HCT116 (cell line): Measurements from ENCODE around the gene ATG3. TPM values are rescaled to one million over a fixed set of nuclear protein-coding genes. Genes with fewer than 3 reads are reported as not detected.
A peak's percentile ranks its signal among the peaks of the same experiment; 100 is the strongest.

ENCODE experiments used
- ATAC-seq: fragments of 200-7000 bp; cut with Tn5 transposase; 2 replicates; pipeline ENCODE4 v1.9.1; 2020; ENCODE audit warnings: mild to moderate bottlenecking, moderate library complexity
- Bru-seq: library from RNA; stranded (reverse); fragments of 400-500 nt; gene quantifications from one replicate; lab custom pipeline; 2021; lab: Mats Ljungman, UMichigan
- BruChase-seq, 2 experiments: library from RNA; stranded (reverse); fragments of 400-500 nt; gene quantifications; one replicate each; lab custom pipeline; 2021; lab: Mats Ljungman, UMichigan
- BruUV-seq: library from RNA; stranded (reverse); fragments of 400-500 nt; replicated peaks from 2 replicates; lab custom pipeline; 2021; lab: Mats Ljungman, UMichigan
- CTCF ChIA-PET: fragments of 300-600 bp; sonication (Branson Sonifier 250); formaldehyde crosslinking; loops from one replicate; lab custom pipeline; 2021; ENCODE audit warnings: antibody characterized with exemption; lab: Charles Lee
- POLR2A ChIA-PET: fragments of 300-600, 350-600 bp; sonication (Branson Sonifier 250); formaldehyde crosslinking; loops from one replicate; lab custom pipeline; 2021; ENCODE audit warnings: antibody characterized with exemption; lab: Charles Lee
- RAD21 ChIA-PET, 2 experiments: fragments of 300-600 bp; sonication (Branson Sonifier 250); formaldehyde crosslinking; loops; one replicate each; lab custom pipeline; 2023; ENCODE audit warnings: low total read pairs in 2 of 2; ENCODE audit not compliant: uncharacterized antibody in 2 of 2, unreplicated experiment in 2 of 2, low non-redundant PET in 1 of 2; lab: Charles Lee
- DNase-seq: peaks from one replicate; pipeline ENCODE4 v3.0.0-alpha.2; 2010; ENCODE audit warnings: low read depth, low spot score
- H2AFZ ChIP-seq: fragments of 200-600 bp; shearing (Covaris generic), sonication (generic); 2 replicates; pipeline ENCODE4 v1.6.1; 2017; ENCODE audit warnings: low read depth, mixed run types, mixed read lengths, antibody characterized with exemption, low read length; ENCODE audit not compliant: poor library complexity, severe bottlenecking
- H3K27ac ChIP-seq: 2 replicates; pipeline ENCODE4 v1.5.1; 2012; ENCODE audit warnings: low read depth, low read length
- H3K27me3 ChIP-seq: fragments of 200-600 bp; sonication (generic); 2 replicates; pipeline ENCODE4 v1.6.1; 2016; ENCODE audit warnings: mixed run types, low read length, mixed read lengths; ENCODE audit not compliant: insufficient read depth
- H3K36me3 ChIP-seq, 2 experiments: fragments of 200-500 bp in 1 of 2; fragments of 200-600 bp in 1 of 2; sonication (Bioruptor generic) in 1 of 2; sonication (generic) in 1 of 2; 2 replicates each; pipeline versions ENCODE4 v1.5.1 to v1.6.1; 2014 to 2016; ENCODE audit warnings: low read length in 2 of 2, inconsistent platforms in 1 of 2, mixed read lengths in 1 of 2, mixed run types in 1 of 2; ENCODE audit not compliant: insufficient read depth in 2 of 2, control insufficient read depth in 1 of 2
- H3K4me1 ChIP-seq, 2 experiments: fragments of 200-600 bp in 1 of 2; sonication (generic) in 1 of 2; 2 replicates each; pipeline versions ENCODE4 v1.5.1 to v1.6.1; 2012 to 2017; ENCODE audit warnings: low read length in 2 of 2, inconsistent platforms in 1 of 2, mild to moderate bottlenecking in 1 of 2, mixed read lengths in 1 of 2, mixed run types in 1 of 2, moderate library complexity in 1 of 2; ENCODE audit not compliant: insufficient read depth in 2 of 2, control insufficient read depth in 1 of 2
- H3K4me2 ChIP-seq: fragments of 200-600 bp; sonication (generic); 2 replicates; pipeline ENCODE4 v1.6.1; 2017; ENCODE audit warnings: mixed run types, low read length, mixed read lengths
- H3K4me3 ChIP-seq, 2 experiments: fragments of 200-600 bp in 1 of 2; sonication (generic) in 1 of 2; replicated peaks in 1 of 2; 2 replicates each; pipeline ENCODE4 v1.5.1; 2011 to 2016; ENCODE audit warnings: low read length in 2 of 2, control low read depth in 1 of 2, low read depth in 1 of 2, mild to moderate bottlenecking in 1 of 2, mixed read lengths in 1 of 2, mixed run types in 1 of 2
- H3K79me2 ChIP-seq: fragments of 200-600 bp; sonication (generic); 2 replicates; pipeline ENCODE4 v1.6.1; 2017; ENCODE audit warnings: mild to moderate bottlenecking, mixed run types, low read length, moderate library complexity, mixed read lengths; ENCODE audit not compliant: insufficient read depth
- H3K9ac ChIP-seq: fragments of 200-600 bp; sonication (generic); 2 replicates; pipeline ENCODE4 v1.6.1; 2016; ENCODE audit warnings: low read length, mixed read lengths
- H3K9me2 ChIP-seq: fragments of 200-600 bp; sonication (generic), shearing (Covaris generic); 2 replicates; pipeline ENCODE4 v1.6.1; 2017; ENCODE audit warnings: mixed run types, mild to moderate bottlenecking, moderate library complexity; ENCODE audit not compliant: insufficient read depth
- H3K9me3 ChIP-seq, 2 experiments: fragments of 200-500 bp in 1 of 2; fragments of 200-600 bp in 1 of 2; sonication (Bioruptor generic) in 1 of 2; sonication (generic) in 1 of 2; 2 replicates each; pipeline ENCODE4 v1.6.1; 2014 to 2017; ENCODE audit warnings: low read length in 2 of 2, mixed read lengths in 2 of 2, inconsistent platforms in 1 of 2, low read depth in 1 of 2, mild to moderate bottlenecking in 1 of 2, mixed run types in 1 of 2, moderate library complexity in 1 of 2; ENCODE audit not compliant: control insufficient read depth in 1 of 2, insufficient read depth in 1 of 2
- H4K20me1 ChIP-seq: fragments of 200-600 bp; sonication (generic), shearing (Covaris generic); 2 replicates; pipeline ENCODE4 v1.6.1; 2017; ENCODE audit warnings: mixed run types, mild to moderate bottlenecking, moderate library complexity; ENCODE audit not compliant: insufficient read depth
- ATF3 ChIP-seq: IDR thresholded peaks from 2 replicates; pipeline ENCODE4 v1.6.1; 2012
- CBX3 ChIP-seq: IDR thresholded peaks from 2 replicates; pipeline ENCODE4 v1.6.1; 2012; ENCODE audit warnings: low read depth
- CEBPB ChIP-seq: IDR thresholded peaks from 2 replicates; pipeline ENCODE4 v1.6.1; 2012; ENCODE audit warnings: low read depth
- CTCF ChIP-seq, 3 experiments: fragments of 200-600 bp in 1 of 3; sonication (generic) in 1 of 3; IDR thresholded peaks in 2 of 3; conservative IDR thresholded peaks in 1 of 3; 2 replicates each; pipeline ENCODE4 v1.5.1; 2012 to 2017; ENCODE audit warnings: low read depth in 2 of 3, low read length in 2 of 3, antibody characterized with exemption in 1 of 3, borderline replicate concordance in 1 of 3, control low read depth in 1 of 3, mild to moderate bottlenecking in 1 of 3, mixed read lengths in 1 of 3, mixed run types in 1 of 3, moderate library complexity in 1 of 3; ENCODE audit not compliant: insufficient read depth in 1 of 3
- ELF1 ChIP-seq: IDR thresholded peaks from 2 replicates; pipeline ENCODE4 v1.6.1; 2012; ENCODE audit warnings: low read depth, borderline replicate concordance
- EZH2 ChIP-seq: fragments of 200-600 bp; sonication (generic); IDR thresholded peaks from 2 replicates; pipeline ENCODE4 v1.6.1; 2017; ENCODE audit warnings: antibody characterized with exemption, mixed run types
- FOSL1 ChIP-seq: IDR thresholded peaks from 2 replicates; pipeline ENCODE4 v1.6.1; 2012; ENCODE audit warnings: low read depth
- JUND ChIP-seq: IDR thresholded peaks from 2 replicates; pipeline ENCODE4 v1.6.1; 2012
- POLR2A ChIP-seq: IDR thresholded peaks from 2 replicates; pipeline ENCODE4 v1.7.0; 2011; ENCODE audit warnings: borderline replicate concordance; ENCODE audit not compliant: insufficient read depth, insufficient read length; ENCODE audit errors: extremely low read depth
- POLR2AphosphoS5 ChIP-seq: IDR thresholded peaks from 2 replicates; pipeline ENCODE4 v1.6.1; 2011; ENCODE audit warnings: mild to moderate bottlenecking, low read depth, low read length, moderate library complexity
- RAD21 ChIP-seq: IDR thresholded peaks from 2 replicates; pipeline ENCODE4 v1.6.1; 2012; ENCODE audit warnings: low read depth, mild to moderate bottlenecking
- REST ChIP-seq: IDR thresholded peaks from 2 replicates; pipeline ENCODE4 v1.6.1; 2012; ENCODE audit warnings: low read depth
- SIN3A ChIP-seq: IDR thresholded peaks from 2 replicates; pipeline ENCODE4 v1.6.1; 2012; ENCODE audit warnings: low read depth
- SP1 ChIP-seq: IDR thresholded peaks from 2 replicates; pipeline ENCODE4 v1.6.1; 2012; ENCODE audit warnings: low read depth
- YY1 ChIP-seq: IDR thresholded peaks from 2 replicates; pipeline ENCODE4 v1.6.1; 2011; ENCODE audit warnings: low read length, low read depth, moderate library complexity, mild to moderate bottlenecking; ENCODE audit not compliant: insufficient replicate concordance; ENCODE audit errors: extremely low read depth
- ZFX ChIP-seq: fragments of 450-650 bp; IDR thresholded peaks from 2 replicates; pipeline ENCODE4 v1.6.1; 2017
- ZNF274 ChIP-seq: fragments of 200-500 bp; sonication (Bioruptor generic); IDR thresholded peaks from 2 replicates; pipeline ENCODE4 v1.6.1; 2014; ENCODE audit warnings: mild to moderate bottlenecking, low read depth, low read length, inconsistent platforms
- intact Hi-C: fragments of 100-400 bp; cut with micrococcal nuclease; formaldehyde crosslinking; loops from 2 replicates; pipeline ENCODE4 v1.10.0; 2022
- long read RNA-seq: library from polyadenylated mRNA; unstranded; transcript quantifications from one replicate; pipeline ENCODE4 v2.0.0, GENCODE V29; 2021; ENCODE audit not compliant: unreplicated experiment
- polyA plus RNA-seq: library from polyadenylated mRNA; unstranded; fragments of >200 nt; gene quantifications from 2 replicates; pipeline ENCODE4 v1.2.1, GENCODE V29; 2012; ENCODE audit warnings: missing spikeins
- total RNA-seq: library from RNA; stranded (reverse); gene quantifications from one replicate; pipeline ENCODE4 v1.2.1, GENCODE V29; 2021; ENCODE audit not compliant: unreplicated experiment

Gene ATG3
- total RNA-seq (56.4 TPM), Bru-seq, nascent RNA (percentile 88 among the genes with signal in this experiment), BruChase-seq, experiment 1, labeled RNA remaining after a 6-hour chase (percentile 77 among the genes with signal in this experiment), BruChase-seq, experiment 2, labeled RNA remaining after a 2-hour chase (percentile 77 among the genes with signal in this experiment)
- polyA plus RNA-seq, result 36.1 and 48.0 TPM in 2 replicates
- long read RNA-seq, transcript ATG3-202 (11 exons, 3,010 nt), result minor isoform, 8 of 114 reads
- long read RNA-seq, transcript ATG3-201 (12 exons, 1,570 nt), result major isoform, 88 of 114 reads
- long read RNA-seq, transcript ATG3-207 (2 exons, 2,758 nt), result minor isoform, 12 of 114 reads
- long read RNA-seq, partial matches to known transcripts, result 1 of 114 reads
- long read RNA-seq, other reads (novel, unspliced or antisense), result 5 of 114 reads

- DNase-seq (peak; percentile 96), ATAC-seq (peak; percentile 88)
- no peaks in the 10 kb centered on the region for H3K36me3 ChIP-seq
- H3K4me1 ChIP-seq, result peaks cover 9 to 11% of the 10 kb centered on the region in 2 experiments; a peak in 3 of 4 replicates
- H3K27ac ChIP-seq, result peak within 1 kb of the TSS; percentile 75
- H3K9me2 ChIP-seq, result no peaks in the 10 kb centered on the region
- H4K20me1 ChIP-seq, result no peaks in the 10 kb centered on the region
- RAD21 ChIA-PET, result interaction anchor here in 1 of 2 experiments (0.5 kb wide), 1 partner anchor 38 kb away, joined by 3 read pairs; no protein-coding TSS in a partner anchor
- H3K9me3 ChIP-seq, result no peaks in the 10 kb centered on the region
- TSS peak; percentile 79 for BruUV-seq
- intact Hi-C loops, result loop anchor here (5.0 kb wide), 1 partner anchor 430 kb away; the partner anchor contains the start of gene GTPBP8
- peak within 1 kb of the TSS; percentile 80 to 94 for H3K4me3 ChIP-seq
- H3K27me3 ChIP-seq, result no peaks in the 10 kb centered on the region
- CTCF ChIA-PET, result interaction anchor here (1.0 to 1.7 kb wide), 2 partner anchors 417 to 450 kb away, joined by 4 read pairs; no protein-coding TSS in a partner anchor
- POLR2A ChIA-PET, result interaction anchor here (1.5 to 1.6 kb wide), 2 partner anchors 25 to 78 kb away, joined by 3 read pairs; no protein-coding TSS in a partner anchor
- H3K79me2 ChIP-seq, result peaks cover 39% of the 10 kb centered on the region
- H3K9ac ChIP-seq, result peak within 1 kb of the TSS; percentile 81
- peak within 1 kb of the TSS; percentile 81 for H3K4me2 ChIP-seq
- H2AFZ ChIP-seq, result peak within 1 kb of the TSS; percentile 99
- TF ChIP-seq ELF1, result peak; percentile 96
- no peak for TF ChIP-seq ZFX
- TF ChIP-seq RAD21, result no peak
- peak; percentile 36; the same call in 1 of the 2 replicates for TF ChIP-seq JUND
- peak; percentile 76 for TF ChIP-seq POLR2A
- TF ChIP-seq SP1, result peak; percentile 89
- peak; percentile 65; the same call in 1 of the 2 replicates for TF ChIP-seq CEBPB
- no peak for TF ChIP-seq EZH2
- TF ChIP-seq YY1, result no peak
- no peak for TF ChIP-seq ZNF274
- peak; percentile 87 for TF ChIP-seq CBX3
- 0 out of 6 replicates have a peak, but pooled peaks of 1 of the 3 experiments have one; percentile 11 for TF ChIP-seq CTCF (IDR thresholded peaks at IDR 0.05 in 2 of 3, conservative IDR thresholded peaks at IDR 0.05 in 1 of 3; ENCODE audit: borderline replicate concordance in 1 of 3, insufficient read depth in 1 of 3, low read depth in 2 of 3, low read length in 2 of 3)
- TF ChIP-seq REST, result no peak
- TF ChIP-seq SIN3A, result peak; percentile 91; the same call in 1 of the 2 replicates
- TF ChIP-seq POLR2AphosphoS5, result peak; percentile 79
- TF ChIP-seq ATF3, result no peak
- TF ChIP-seq FOSL1, result no peak
Measured at GRCh38 chr3:112561734-112562529, at the start of gene ATG3, which contains the start of gene SLC35A5. Gene ATG3, minus strand, starts transcription at chr3:112561962. Its CDS starts 434 bp downstream, at chr3:112561528. Gene SLC35A5, plus strand, starts transcription at chr3:112562045. Its CDS starts 1,359 bp downstream, at chr3:112563404.
